H9 (cell line): ENCODE data around the gene PEX10. TPM values are rescaled to one million over a fixed set of nuclear protein-coding genes. Genes with fewer than 3 reads are reported as not detected.

Source experiments
- DNase-seq: peaks from one replicate; pipeline ENCODE4 v3.0.0-alpha.2; 2017
- H2AFZ ChIP-seq: one replicate; pipeline ENCODE4 v1.6.1; 2013; ENCODE audit warnings: mild to moderate bottlenecking, low read length, control low read depth, moderate library complexity
- H2AK5ac ChIP-seq: 2 replicates; pipeline ENCODE4 v1.6.1; 2013; ENCODE audit warnings: low read length, control low read depth, mixed read lengths; ENCODE audit not compliant: insufficient read length
- H2BK120ac ChIP-seq: one replicate; pipeline ENCODE4 v1.6.1; 2013; ENCODE audit warnings: low read depth, mild to moderate bottlenecking, low read length, control low read depth, inconsistent platforms; ENCODE audit not compliant: poor library complexity, severe bottlenecking
- H2BK12ac ChIP-seq: 2 replicates; pipeline ENCODE4 v1.6.1; 2013; ENCODE audit warnings: low read length, control low read depth, mixed read lengths, low read depth; ENCODE audit not compliant: insufficient read length
- H2BK15ac ChIP-seq: 2 replicates; pipeline ENCODE4 v1.6.1; 2013; ENCODE audit warnings: low read depth, low read length, control low read depth
- H2BK20ac ChIP-seq: one replicate; pipeline ENCODE4 v1.6.1; 2013; ENCODE audit warnings: low read depth, mild to moderate bottlenecking, low read length, control low read depth, inconsistent platforms; ENCODE audit not compliant: poor library complexity, severe bottlenecking
- H2BK5ac ChIP-seq: 2 replicates; pipeline ENCODE4 v1.6.1; 2013; ENCODE audit warnings: low read length, control low read depth, mixed read lengths; ENCODE audit not compliant: insufficient read length
- H3K14ac ChIP-seq: 2 replicates; pipeline ENCODE4 v1.6.1; 2013; ENCODE audit warnings: low read length, control low read depth; ENCODE audit not compliant: insufficient read depth
- H3K18ac ChIP-seq: 2 replicates; pipeline ENCODE4 v1.6.1; 2013; ENCODE audit warnings: low read depth, mild to moderate bottlenecking, mixed read lengths, low read length, control low read depth; ENCODE audit not compliant: insufficient read length
- H3K23ac ChIP-seq: 2 replicates; pipeline ENCODE4 v1.6.1; 2013; ENCODE audit warnings: low read length, control low read depth, mixed read lengths, low read depth; ENCODE audit not compliant: insufficient read length
- H3K23me2 ChIP-seq: 2 replicates; pipeline ENCODE4 v1.6.1; 2013; ENCODE audit warnings: low read depth, mild to moderate bottlenecking, mixed read lengths, low read length, control low read depth; ENCODE audit not compliant: insufficient read length, poor library complexity, severe bottlenecking
- H3K27ac ChIP-seq: 2 replicates; pipeline ENCODE4 v1.5.1; 2013; ENCODE audit warnings: low read length, control low read depth, mixed read lengths, low read depth; ENCODE audit not compliant: insufficient read length
- H3K27me3 ChIP-seq: 2 replicates; pipeline ENCODE4 v1.6.1; 2013; ENCODE audit warnings: low read length, control low read depth, inconsistent platforms; ENCODE audit not compliant: insufficient read depth
- H3K4ac ChIP-seq: 2 replicates; pipeline ENCODE4 v1.6.1; 2013; ENCODE audit warnings: low read depth, mild to moderate bottlenecking, control low read depth, inconsistent platforms, low read length, moderate library complexity
- H3K4me1 ChIP-seq: 2 replicates; pipeline ENCODE4 v1.6.1; 2013; ENCODE audit warnings: low read length, control low read depth, inconsistent platforms; ENCODE audit not compliant: insufficient read depth
- H3K4me2 ChIP-seq: 2 replicates; pipeline ENCODE4 v1.6.1; 2013; ENCODE audit warnings: low read length, control low read depth, mixed read lengths; ENCODE audit not compliant: insufficient read length, insufficient read depth
- H3K56ac ChIP-seq: 2 replicates; pipeline ENCODE4 v1.6.1; 2013; ENCODE audit warnings: low read depth, mild to moderate bottlenecking, mixed read lengths, low read length, control low read depth; ENCODE audit not compliant: insufficient read length
- H3K79me1 ChIP-seq: 2 replicates; pipeline ENCODE4 v1.6.1; 2013; ENCODE audit warnings: low read depth, mild to moderate bottlenecking, moderate library complexity, low read length, control low read depth, inconsistent platforms; ENCODE audit not compliant: insufficient read depth, poor library complexity, severe bottlenecking
- H3K79me2 ChIP-seq: 2 replicates; pipeline ENCODE4 v1.6.1; 2013; ENCODE audit warnings: low read length, control low read depth, inconsistent platforms; ENCODE audit not compliant: insufficient read depth
- H3K9ac ChIP-seq: 2 replicates; pipeline ENCODE4 v1.6.1; 2013; ENCODE audit warnings: low read length, control low read depth, mixed read lengths; ENCODE audit not compliant: insufficient read length; ENCODE audit errors: extremely low read depth
- H3K9me3 ChIP-seq: one replicate; pipeline ENCODE4 v1.6.1; 2013; ENCODE audit warnings: low read depth, low read length, inconsistent platforms; ENCODE audit not compliant: control insufficient read depth
- H3T11ph ChIP-seq: one replicate; pipeline ENCODE4 v1.6.1; 2013; ENCODE audit warnings: mild to moderate bottlenecking, low read length, control low read depth, inconsistent platforms
- H4K20me1 ChIP-seq: one replicate; pipeline ENCODE4 v1.6.1; 2013; ENCODE audit not compliant: control insufficient read depth, insufficient read length, insufficient read depth
- H4K5ac ChIP-seq: 2 replicates; pipeline ENCODE4 v1.6.1; 2013; ENCODE audit warnings: low read depth, mild to moderate bottlenecking, mixed read lengths, low read length, control low read depth; ENCODE audit not compliant: insufficient read length
- H4K8ac ChIP-seq: replicated peaks from 2 replicates; pipeline ENCODE4 v1.6.1; 2013; ENCODE audit warnings: low read length, control low read depth, mixed read lengths, low read depth; ENCODE audit not compliant: insufficient read length
- H4K91ac ChIP-seq: 2 replicates; pipeline ENCODE4 v1.6.1; 2013; ENCODE audit warnings: low read depth, mild to moderate bottlenecking, moderate library complexity, mixed read lengths, low read length, control low read depth; ENCODE audit not compliant: insufficient read length
- H3K27ac Mint-ChIP-seq, 3 experiments: 2 replicates in 2 of 3; 3 replicates in 1 of 3; pipeline ENCODE4 v1.8.0; 2020 to 2021; ENCODE audit warnings: mixed read lengths in 3 of 3, mild to moderate bottlenecking in 1 of 3, moderate library complexity in 1 of 3
- H3K27me3 Mint-ChIP-seq: 2 replicates; pipeline ENCODE4 v1.8.0; 2021; ENCODE audit warnings: low read depth, mild to moderate bottlenecking, moderate library complexity, mixed read lengths
- H3K36me3 Mint-ChIP-seq, 3 experiments: 2 replicates in 2 of 3; 3 replicates in 1 of 3; pipeline ENCODE4 v1.8.0; 2020 to 2021; ENCODE audit warnings: low read depth in 3 of 3, mixed read lengths in 3 of 3; ENCODE audit not compliant: insufficient read depth in 1 of 3
- H3K4me1 Mint-ChIP-seq, 2 experiments: 2 replicates each; pipeline ENCODE4 v1.8.0; 2020; ENCODE audit warnings: mixed read lengths in 2 of 2
- H3K4me3 Mint-ChIP-seq, 2 experiments: 2 replicates in 1 of 2; 3 replicates in 1 of 2; pipeline ENCODE4 v1.8.0; 2020 to 2021; ENCODE audit warnings: mild to moderate bottlenecking in 2 of 2, mixed read lengths in 2 of 2, moderate library complexity in 1 of 2
- H3K9me3 Mint-ChIP-seq, 2 experiments: 2 replicates in 1 of 2; 3 replicates in 1 of 2; pipeline ENCODE4 v1.8.0; 2020; ENCODE audit warnings: mild to moderate bottlenecking in 2 of 2, mixed read lengths in 2 of 2, moderate library complexity in 1 of 2
- WGBS: extraction: QIAGEN DNeasy Blood & Tissue Kit; methylation state at CpG from one replicate; pipeline ENCODE4 v1.1.7; 2013; ENCODE audit warnings: missing lambda C conversion rate, low lambda C conversion rate, mixed read lengths; ENCODE audit not compliant: insufficient read length; ENCODE audit errors: extremely low coverage; 5-methylcytosine and 5-hydroxymethylcytosine counted together
- total RNA-seq: library from RNA; stranded (reverse); gene quantifications from 2 replicates; pipeline ENCODE4 v1.2.1, GENCODE V29; 2021
- TF ChIP-seq, protein P1 (sequence below): fragments of 200-600 bp; sonication (generic); conservative IDR thresholded peaks from 3 replicates; pipeline ENCODE4 v1.8.0; 2021; ENCODE audit warnings: antibody characterized with exemption, mild to moderate bottlenecking

Gene PEX10
- total RNA-seq, 1 experiment from 2014 or later: 34.4 TPM

DNA sequence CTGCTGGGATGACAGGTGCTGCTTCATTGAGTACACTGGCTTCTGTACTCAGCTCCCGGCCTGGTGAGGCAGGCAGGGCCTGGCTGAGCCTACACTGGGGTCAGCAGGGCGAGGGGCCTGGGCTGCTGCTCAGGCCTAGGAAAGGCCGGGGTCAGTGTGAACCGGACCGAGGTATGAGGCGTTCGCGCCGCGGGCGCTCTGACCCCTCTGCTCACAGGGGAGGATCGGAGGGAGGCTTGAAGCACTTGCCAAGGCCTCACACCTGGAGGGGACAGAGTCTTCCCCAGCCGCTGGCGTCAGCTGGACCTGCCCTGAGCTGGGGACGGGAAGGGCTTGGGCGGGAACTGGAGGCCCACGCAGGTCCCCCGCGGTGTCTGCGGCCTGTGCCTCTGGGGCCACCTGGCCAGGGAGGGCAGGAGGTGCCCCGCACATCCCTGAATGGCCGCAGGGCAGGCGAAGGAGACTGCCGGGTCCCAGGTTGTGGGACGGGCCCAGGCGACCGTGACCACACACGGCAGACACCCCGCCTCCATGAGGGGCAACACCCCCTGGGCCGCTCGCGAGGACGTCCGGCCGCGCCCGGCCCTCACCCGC is 466 bp downstream of the PEX10 start:
- peak overlapping the region; percentile 65 for H3K4me2 ChIP-seq
- H2AFZ ChIP-seq: no peak overlapping the region
- DNase-seq: peak; percentile 40

More for the DNA sequence above, 466 bp downstream of the PEX10 start:
- H2BK12ac ChIP-seq: no peak overlapping the region
- H3K27me3 ChIP-seq: no peaks in the 10 kb centered on the region
- no peak overlapping the region for H3T11ph ChIP-seq
- H4K91ac ChIP-seq: no peak overlapping the region
- no peak overlapping the region for H3K23ac ChIP-seq
- H2BK15ac ChIP-seq: no peak overlapping the region
- peak overlapping the region; percentile 83 to 91 for H3K4me3 Mint-ChIP-seq
- no peaks in the 10 kb centered on the region for H3K9me3 ChIP-seq
- no peak overlapping the region for H3K4ac ChIP-seq
- no peaks in the 10 kb centered on the region for H3K79me1 ChIP-seq
- peak overlapping the region; percentile 65 to 92 (median 70); a peak in 3 of 7 replicates for H3K27ac Mint-ChIP-seq
- H2BK120ac ChIP-seq: no peak overlapping the region
- H3K23me2 ChIP-seq: peaks cover 15% of the 10 kb centered on the region
- peak overlapping the region; percentile 28 for H3K14ac ChIP-seq
- no peak overlapping the region for H3K27ac ChIP-seq
- H3K9ac ChIP-seq: peak overlapping the region; percentile 57
- H3K4me1 Mint-ChIP-seq: peaks cover 20 to 27% of the 10 kb centered on the region in 2 experiments
- H2BK20ac ChIP-seq: no peak overlapping the region
- H3K18ac ChIP-seq: peak overlapping the region; percentile 23
- TF ChIP-seq, protein P1, sequence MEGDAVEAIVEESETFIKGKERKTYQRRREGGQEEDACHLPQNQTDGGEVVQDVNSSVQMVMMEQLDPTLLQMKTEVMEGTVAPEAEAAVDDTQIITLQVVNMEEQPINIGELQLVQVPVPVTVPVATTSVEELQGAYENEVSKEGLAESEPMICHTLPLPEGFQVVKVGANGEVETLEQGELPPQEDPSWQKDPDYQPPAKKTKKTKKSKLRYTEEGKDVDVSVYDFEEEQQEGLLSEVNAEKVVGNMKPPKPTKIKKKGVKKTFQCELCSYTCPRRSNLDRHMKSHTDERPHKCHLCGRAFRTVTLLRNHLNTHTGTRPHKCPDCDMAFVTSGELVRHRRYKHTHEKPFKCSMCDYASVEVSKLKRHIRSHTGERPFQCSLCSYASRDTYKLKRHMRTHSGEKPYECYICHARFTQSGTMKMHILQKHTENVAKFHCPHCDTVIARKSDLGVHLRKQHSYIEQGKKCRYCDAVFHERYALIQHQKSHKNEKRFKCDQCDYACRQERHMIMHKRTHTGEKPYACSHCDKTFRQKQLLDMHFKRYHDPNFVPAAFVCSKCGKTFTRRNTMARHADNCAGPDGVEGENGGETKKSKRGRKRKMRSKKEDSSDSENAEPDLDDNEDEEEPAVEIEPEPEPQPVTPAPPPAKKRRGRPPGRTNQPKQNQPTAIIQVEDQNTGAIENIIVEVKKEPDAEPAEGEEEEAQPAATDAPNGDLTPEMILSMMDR: no peak
- H3K27me3 Mint-ChIP-seq: peaks cover 8% of the 10 kb centered on the region
- H2BK5ac ChIP-seq: no peak overlapping the region
- H4K8ac ChIP-seq: no peak overlapping the region
- no peak overlapping the region for H4K5ac ChIP-seq
- WGBS: no CpG with 5 or more reads among the region's 38 CpGs
- H3K4me1 ChIP-seq: no peaks in the 10 kb centered on the region
- no peak overlapping the region for H3K56ac ChIP-seq
- H2AK5ac ChIP-seq: no peak overlapping the region
- H3K79me2 ChIP-seq: no peaks in the 10 kb centered on the region
- no peaks in the 10 kb centered on the region for H4K20me1 ChIP-seq
- no peaks in the 10 kb centered on the region for H3K9me3 Mint-ChIP-seq
- H3K36me3 Mint-ChIP-seq: peaks cover 13 to 28% (median 24%) of the 10 kb centered on the region in 3 experiments; a peak in 6 of 7 replicates
